NCI-H82 treated with DMSO at 0.1 percent for 48 hours (cell line): ENCODE results near the gene STON1.
"Not testable (repeated sequence)": the region's sequence is repeated elsewhere in the genome, so short reads cannot be mapped to it uniquely, and the experiment has no call there.

Experiments
- DNase-seq: peaks from one replicate; lab custom pipeline; 2025; ENCODE audit not compliant: unreplicated experiment; lab: John Stamatoyannopoulos, UW

STON1 gene

GRCh38 chr2:48613211-48613610, 83.3 kb downstream of the STON1 start:
- DNase-seq: no peak

- not testable (repeated sequence) for DNase-seq
Observed at GRCh38 chr2:48614581-48614980, 84.6 kb downstream of the STON1 start.

- no peak for DNase-seq
Observed at GRCh38 chr2:48617618-48618017, 87.7 kb downstream of the STON1 start, which contains the start of gene GTF2A1L. TSS of gene GTF2A1L (plus strand) at chr2:48617856. CDS start at chr2:48617875, 19 bp downstream.

- DNase-seq: no peak
Observed at GRCh38 chr2:48619526-48619925, 89.6 kb downstream of the STON1 start.

- no peak for DNase-seq
Observed at GRCh38 chr2:48620604-48621003, 90.7 kb downstream of the STON1 start.

- DNase-seq: not testable (repeated sequence)
Observed at GRCh38 chr2:48622691-48623090, 92.7 kb downstream of the STON1 start.

GRCh38 chr2:48624696-48625095, 94.7 kb downstream of the STON1 start:
- DNase-seq: no peak

GRCh38 chr2:48626047-48626446, 96.1 kb downstream of the STON1 start:
- no peak for DNase-seq

- DNase-seq: peak; percentile 5
Observed at GRCh38 chr2:48633143-48633542, 103.2 kb downstream of the STON1 start.

GRCh38 chr2:48635786-48636185, 105.8 kb downstream of the STON1 start:
- DNase-seq: no peak

- no peak for DNase-seq
Observed at GRCh38 chr2:48638261-48638660, 108.3 kb downstream of the STON1 start.
